NK-92 (cell line): ENCODE data around the gene SIM2.

Source experiments
- DNase-seq: peaks from one replicate; lab custom pipeline; 2025; ENCODE audit not compliant: unreplicated experiment; lab: John Stamatoyannopoulos, UW

The SIM2 gene

DNA sequence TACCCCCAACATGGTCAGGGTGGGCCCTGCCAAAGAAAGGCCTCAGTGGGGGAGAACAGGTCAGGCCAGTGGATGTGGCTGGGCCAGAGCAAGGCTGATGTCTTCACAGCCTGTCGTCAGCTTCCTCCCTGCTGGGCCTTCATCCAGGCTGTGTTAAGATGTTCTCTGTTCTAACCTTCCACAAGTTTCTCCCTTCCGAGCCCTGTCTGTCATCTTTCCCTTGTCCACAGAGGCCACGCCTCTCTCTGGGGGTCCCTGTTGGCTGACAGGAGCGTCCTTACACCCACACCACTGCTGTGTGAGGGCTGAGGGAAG lies 36.2 kb downstream of the SIM2 start:
- no peak for DNase-seq

DNA sequence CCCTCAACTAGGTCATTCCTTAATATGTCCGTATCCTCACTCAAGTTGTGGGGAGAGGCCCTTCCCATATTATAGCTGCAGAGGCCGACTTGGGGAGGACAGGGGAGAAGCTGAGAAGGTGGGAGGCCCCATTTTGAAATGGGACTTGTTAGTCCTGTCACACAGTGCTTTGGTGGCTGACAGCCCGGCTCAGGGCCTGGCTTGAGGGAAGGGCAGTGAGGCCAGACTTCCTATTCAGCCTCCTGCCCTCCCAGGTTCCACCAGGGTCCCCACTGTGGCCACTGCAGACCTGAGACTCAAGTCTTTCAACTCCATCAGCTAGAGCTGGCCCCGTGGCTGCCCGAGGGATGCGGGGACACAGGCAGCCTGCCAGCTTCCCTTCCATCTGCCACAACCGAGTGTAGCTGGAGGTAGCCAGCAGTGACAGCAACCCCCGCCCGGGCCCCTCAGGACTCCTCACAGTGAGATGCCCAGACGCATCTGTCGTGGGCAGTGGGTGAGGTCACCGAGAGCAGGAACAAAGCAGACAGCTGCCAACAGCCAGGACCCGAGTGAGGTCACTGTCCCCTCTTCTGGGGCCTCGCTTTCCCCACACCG lies 36.9 kb downstream of the SIM2 start:
- no peak for DNase-seq

DNA sequence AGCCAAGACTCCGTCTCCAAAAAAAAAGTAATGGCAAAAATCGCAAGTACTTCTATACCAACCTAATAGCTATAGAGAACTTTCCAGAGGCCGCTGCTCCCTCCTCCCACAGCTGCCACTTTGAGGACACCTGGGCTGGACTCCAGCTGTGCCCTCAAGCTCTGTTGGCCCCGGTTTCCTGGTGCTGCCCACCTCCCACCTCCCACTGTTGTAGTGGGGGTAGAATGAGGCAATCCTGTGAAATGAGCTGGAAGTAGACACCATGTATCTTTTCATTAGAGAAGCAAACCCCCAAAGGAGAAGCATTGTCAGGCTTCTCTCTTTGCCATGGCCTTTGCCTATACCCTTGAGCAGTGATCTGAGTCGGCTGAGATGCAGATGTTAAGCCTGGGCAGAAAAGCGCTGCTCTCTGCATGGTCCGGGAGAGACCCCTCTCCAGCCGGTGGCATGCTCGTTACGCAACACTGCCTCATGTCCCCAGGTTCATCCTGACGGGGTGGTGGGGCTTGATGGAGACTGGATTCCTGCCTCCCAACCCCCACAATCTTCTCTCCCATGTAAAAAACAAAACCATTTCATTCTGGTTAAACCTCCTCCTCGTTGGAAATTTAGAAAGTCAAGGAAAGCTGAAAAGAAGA lies 39.7 kb downstream of the SIM2 start:
- DNase-seq, result no peak

DNA sequence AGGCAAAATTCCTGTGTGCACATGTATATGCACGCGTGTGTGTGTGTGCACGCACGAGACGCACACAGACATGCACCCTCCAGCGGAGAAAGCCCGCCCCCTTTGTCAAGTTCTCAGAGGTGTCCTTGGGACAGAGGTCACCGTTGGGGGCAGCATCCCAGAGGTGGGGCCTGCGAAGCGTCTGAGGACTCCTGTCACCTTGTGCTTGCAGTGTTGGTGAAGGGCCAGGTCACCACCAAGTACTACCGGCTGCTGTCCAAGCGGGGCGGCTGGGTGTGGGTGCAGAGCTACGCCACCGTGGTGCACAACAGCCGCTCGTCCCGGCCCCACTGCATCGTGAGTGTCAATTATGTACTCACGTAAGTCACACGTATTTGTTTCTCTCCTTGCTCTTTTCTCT lies 42.6 kb downstream of the SIM2 start:
- no peak for DNase-seq

DNA sequence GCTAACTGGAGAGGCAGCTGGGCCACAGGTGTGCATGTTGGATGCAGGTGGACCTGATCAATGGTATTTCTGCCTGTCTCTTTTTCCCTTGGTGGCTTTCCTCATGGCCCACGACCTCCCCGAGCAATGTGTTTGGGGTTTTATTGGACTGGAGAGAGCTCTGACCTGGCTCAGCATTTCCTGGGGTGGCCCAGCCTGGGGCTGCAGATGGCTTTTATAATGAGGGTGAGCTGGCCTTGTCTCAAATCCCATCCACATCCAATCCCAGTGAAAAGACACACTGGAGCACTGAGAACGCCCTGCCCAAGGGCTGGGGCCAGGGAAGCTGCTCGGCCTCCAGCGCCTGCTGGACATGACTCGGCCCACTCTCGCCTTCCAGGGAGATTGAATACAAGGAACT lies 44.1 kb downstream of the SIM2 start:
- no peak for DNase-seq

DNA sequence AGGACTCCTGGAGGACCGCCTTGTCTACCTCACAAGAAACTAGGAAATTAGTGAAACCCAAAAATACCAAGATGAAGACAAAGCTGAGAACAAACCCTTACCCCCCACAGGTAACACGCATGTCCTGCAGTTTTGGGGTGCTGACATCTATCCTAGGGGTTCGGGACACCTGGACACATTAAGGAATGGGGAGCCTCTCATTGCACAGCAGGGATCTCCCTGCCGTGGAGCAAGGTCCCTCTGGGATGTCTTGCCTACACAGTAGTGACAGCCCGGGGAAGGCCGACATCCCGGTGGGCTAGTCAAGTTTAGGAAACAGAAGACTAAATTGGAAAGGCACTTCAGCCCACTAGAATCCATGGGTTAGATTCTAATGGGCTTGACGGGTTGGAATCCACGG lies 44.5 kb downstream of the SIM2 start:
- DNase-seq, result no peak

DNA sequence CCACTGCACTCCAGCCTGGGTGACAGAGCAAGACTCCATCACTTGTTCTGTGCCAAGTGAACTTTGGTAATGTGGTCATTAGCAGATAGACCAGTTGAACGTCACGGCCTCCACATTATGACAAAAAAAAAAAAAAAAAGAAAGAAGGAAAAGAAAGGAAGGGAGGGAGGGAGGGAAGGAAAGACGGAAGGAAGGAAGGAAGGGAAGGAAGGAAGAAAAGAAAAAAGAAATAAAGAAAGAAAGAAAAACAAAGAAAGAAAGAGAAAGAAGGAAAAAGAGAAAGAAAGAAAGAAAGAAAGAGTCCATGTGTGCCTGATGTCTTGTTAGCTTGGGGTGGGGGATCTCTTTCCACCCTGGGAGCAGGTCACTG lies 45.3 kb downstream of the SIM2 start:
- no peak for DNase-seq

DNA sequence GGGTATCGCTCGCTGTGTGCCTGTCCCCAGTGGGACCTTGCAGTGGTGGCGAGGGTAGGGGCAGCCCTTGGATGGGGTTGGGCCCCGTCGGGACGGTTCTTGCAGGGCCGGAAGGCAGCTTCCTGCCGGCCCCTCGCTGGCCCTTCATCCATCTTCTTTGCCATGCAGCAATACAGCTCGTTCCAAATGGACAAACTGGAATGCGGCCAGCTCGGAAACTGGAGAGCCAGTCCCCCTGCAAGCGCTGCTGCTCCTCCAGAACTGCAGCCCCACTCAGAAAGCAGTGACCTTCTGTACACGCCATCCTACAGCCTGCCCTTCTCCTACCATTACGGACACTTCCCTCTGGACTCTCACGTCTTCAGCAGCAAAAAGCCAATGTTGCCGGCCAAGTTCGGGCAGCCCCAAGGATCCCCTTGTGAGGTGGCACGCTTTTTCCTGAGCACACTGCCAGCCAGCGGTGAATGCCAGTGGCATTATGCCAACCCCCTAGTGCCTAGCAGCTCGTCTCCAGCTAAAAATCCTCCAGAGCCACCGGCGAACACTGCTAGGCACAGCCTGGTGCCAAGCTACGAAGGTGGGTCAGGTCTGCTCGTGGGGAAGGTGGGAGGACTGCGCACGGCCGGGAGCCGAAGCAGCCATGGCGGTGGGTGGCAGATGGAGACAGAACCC lies 45.8 kb downstream of the SIM2 start:
- no peak for DNase-seq

DNA sequence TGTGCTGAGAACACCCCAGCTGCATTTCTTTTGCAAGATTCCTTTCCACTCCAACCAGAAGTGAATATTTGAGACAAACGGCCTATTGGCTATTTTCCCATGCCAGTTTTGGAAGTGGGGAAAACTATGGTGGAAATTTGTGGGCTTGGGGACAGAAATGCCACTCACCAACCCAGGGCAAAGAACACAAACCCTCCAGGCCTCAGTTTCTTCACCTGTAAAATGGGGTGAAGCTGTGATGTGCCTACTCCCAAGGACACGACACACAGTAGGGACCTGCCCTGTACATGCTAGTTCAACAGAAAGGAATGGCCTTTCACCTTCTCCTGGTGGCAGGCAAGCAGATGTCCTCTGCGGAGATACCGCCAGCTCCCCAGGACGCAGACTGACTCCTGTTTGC lies 46.5 kb downstream of the SIM2 start:
- no peak for DNase-seq

DNA sequence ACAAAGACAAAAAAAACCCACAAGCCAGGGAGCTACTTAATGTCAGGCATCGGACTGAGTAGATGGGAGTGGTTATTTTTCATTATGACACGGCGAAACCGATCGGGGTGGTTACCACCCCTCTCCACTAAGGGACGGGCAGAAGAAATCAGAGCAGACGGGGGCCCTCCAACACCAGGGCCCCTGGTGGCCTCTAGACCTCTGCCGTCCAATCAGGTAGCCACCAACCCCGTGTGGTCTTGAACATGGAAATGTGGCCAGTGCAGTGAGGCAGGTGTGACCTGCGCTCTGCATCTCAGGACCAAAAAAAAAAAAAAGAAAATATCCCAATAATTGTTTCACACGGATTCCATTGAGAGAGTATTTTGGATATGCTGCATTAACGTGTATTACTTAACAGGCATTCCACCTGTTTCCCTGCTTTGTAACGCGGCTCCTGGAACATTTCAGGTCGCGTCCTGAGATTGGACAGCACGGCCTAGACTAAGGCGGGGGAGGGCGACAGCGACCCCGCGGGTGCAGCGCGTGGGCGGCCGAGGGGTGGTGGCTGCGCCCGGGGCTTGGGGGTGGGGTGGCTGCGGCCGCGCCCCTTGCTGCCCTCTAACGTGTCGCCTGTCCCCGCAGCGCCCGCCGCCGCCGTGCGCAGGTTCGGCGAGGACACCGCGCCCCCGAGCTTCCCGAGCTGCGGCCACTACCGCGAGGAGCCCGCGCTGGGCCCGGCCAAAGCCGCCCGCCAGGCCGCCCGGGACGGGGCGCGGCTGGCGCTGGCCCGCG lies 48.3 kb downstream of the SIM2 start:
- DNase-seq, result no peak

DNA sequence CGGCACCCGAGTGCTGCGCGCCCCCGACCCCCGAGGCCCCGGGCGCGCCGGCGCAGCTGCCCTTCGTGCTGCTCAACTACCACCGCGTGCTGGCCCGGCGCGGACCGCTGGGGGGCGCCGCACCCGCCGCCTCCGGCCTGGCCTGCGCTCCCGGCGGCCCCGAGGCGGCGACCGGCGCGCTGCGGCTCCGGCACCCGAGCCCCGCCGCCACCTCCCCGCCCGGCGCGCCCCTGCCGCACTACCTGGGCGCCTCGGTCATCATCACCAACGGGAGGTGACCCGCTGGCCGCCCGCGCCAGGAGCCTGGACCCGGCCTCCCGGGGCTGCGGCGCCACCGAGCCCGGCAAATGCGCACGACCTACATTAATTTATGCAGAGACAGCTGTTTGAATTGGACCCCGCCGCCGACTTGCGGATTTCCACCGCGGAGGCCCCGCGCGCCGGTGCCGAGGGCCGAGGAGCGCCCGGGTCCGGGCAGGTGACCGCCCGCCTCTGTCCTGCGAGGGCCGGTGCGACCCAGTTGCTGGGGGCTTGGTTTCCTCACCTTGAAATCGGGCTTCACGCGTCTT lies 49.0 kb downstream of the SIM2 start:
- no peak for DNase-seq

DNA sequence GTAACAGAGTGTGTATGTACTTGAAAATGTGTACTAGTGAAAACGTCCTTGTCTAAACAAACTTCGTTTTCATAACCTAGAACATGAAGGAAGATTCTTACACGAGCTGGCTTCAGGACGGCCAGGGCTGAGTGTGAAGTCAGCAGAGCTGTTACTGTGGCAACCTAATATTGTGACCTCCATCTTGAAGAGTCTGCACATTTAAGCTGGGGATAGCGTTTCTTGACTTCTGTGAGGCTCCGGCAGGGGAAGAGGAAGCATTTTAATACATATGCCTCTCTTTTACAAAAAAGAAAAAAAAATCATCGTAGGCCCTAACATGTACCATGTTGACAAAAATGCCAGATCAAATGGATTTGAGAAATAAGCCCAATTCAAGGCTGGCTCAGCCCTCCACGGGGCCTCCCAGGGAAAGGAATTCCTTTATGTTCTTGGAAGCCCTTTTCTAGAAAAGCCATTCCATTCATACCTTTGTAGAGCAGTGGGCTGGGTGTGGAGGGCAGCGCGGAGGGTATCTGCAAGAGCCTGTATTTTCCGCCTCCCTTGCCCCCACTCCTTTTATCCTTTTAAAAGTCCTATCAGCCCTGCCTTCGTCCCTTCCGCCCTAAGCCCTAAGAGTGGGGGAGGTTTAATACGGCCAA lies 51.1 kb downstream of the SIM2 start:
- DNase-seq, result no peak

DNA sequence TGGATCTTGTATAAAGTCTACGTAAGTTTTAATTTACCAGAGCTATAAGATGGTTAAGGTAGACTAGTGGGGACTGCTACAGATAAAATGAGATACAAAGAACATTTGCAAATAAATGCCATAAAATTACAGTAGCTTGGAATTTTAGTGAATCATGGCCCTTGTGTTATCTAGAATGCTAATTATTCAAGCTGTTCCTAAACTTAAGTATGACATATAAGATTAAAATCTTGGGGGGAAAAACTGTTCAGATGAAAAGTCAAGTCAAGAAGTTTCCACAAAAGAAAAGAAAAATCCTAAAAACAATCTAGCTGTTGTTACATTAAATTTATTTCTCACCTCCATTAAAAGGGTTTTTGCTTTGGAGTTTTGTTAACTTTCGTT lies 51.7 kb downstream of the SIM2 start:
- DNase-seq, result no peak

DNA sequence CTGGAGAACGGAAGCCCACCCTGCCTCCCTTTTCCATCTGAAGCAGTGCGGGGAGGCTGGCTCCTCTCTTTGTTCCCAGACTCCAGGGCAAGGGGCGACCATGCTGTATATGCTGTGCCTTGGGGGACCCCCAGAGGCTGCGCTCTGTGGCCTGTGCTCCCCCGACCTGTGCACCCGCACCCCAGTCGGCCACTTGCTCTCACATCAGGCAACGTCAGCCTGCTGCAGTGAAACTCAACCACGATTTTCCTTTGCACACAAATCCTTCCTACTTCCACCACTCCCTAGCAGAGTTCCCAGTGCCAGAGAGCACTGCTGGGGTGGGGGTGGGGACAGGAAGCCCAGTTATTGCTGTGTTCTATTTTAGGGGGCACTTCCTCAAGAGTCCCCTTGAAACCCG lies 52.5 kb downstream of the SIM2 start:
- DNase-seq, result no peak

DNA sequence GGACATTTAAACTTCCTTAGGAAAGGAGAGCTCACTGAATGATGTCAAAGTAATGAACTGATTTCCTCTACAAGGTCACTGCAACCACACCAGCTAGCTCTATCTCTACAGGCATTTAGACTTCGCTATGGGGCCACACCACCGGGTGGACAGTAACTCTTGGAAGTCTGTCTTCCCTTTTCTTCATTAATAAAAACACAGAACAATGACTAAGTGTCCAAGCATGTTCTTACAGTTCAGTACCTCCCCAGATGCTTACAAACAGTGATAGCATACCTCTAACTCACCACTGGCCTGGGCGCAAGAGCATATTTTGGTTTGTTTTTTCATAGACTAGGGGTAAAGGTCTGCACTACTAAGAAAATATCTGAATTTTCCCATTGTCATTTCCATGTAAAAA lies 54.6 kb downstream of the SIM2 start:
- DNase-seq, result no peak

DNA sequence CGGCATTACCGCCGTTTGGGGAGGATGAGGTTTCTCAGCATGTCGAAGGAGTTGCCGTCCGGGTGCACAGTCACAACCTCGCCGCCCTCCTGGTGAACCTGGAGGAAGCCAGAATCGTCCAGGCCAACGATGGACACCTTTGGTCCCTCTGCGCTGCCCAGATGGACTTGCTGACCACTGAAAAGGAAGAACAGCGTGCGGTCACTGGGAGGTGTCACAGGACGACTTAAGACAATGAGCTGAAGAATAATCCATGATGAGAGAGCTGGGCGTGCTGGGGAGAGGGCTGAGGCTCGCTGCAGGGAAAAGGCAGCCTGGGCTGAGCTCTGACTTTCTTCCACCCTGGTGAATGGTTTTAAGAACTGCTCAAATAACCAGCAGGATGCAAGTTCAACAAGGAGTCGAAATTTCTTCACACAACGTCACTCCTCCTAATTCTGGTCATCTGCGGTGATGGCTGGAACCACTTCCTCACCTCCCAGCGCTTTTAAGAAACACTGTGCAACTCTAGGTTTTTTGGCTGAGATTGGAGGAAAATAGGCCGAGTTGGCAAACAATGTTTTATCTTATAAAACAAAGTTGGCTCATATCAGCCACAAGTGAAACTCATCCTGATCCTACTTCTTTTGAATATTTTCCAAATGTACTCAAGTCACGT lies 55.5 kb downstream of the SIM2 start:
- DNase-seq, result no peak

DNA sequence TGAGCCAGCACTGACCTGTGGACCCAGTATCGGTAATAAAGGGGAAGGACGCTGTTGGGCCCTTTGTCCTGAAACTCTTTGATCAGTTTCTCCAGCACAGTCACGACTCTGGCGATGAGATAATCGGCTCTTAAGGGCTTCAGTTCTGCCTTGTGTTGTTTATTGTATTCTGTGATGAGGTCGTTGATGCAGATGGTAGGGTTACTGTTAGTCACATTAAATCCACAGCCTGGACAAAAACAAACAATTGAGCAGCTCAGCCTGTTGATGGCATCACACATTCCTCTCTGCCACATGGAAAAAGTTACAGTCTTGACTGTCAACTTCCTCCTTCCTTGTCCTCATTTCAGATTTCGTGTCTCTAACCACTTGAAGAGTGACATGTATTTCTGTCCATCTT lies 57.6 kb downstream of the SIM2 start:
- DNase-seq, result no peak

DNA sequence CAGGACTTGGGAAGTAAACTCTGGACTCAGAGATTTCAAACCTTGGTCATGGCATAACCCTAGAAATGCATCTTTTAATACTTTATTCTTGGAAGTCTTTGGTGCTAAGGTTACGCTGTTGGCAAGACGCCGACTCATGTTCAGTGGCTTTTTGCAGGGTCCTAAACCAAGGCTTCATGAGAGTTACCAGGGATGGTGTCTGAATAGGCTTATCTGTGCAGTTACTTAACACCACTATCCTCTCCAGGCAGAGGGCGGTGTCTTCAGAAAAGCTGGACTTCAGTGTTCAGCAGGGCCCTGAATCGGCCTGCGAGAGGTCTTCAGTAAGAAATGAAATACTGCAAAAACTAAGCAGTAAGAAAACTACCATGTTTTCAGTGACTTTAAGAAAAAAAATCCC lies 58.3 kb downstream of the SIM2 start:
- DNase-seq, result no peak

DNA sequence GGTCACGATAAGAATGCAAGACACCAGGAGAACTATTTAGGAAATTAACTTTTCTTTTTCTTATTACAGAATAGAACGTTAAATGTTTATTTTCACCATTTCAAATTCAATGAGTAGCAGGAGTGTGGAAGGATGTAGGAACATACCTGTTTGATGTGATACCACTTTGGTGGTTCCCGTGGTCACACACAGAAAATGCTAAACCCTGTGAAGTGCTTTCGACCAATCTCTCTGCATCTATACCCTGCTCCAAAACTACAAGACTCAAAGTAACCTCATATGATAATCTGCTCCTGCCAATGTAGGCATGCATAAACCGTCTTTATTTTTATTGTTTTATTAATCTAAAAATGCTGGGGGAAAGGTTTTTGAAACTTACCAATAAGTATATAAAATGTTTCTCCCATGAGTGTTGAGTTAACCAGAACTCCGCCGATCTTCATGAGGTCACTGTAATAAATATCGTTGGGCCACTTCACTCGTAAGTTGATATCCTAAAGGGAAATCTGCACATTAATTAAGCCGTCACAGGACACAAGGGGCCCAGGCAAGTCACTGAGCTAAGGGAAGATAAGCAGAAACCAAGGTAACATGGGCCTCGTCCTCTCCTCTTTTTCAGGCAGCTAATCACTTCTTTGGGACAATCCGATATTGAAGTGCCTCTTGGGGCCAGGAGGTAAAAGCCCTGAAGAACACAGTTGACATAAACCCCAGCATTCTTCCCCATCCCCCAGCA lies 60.6 kb downstream of the SIM2 start:
- DNase-seq, result no peak

DNA sequence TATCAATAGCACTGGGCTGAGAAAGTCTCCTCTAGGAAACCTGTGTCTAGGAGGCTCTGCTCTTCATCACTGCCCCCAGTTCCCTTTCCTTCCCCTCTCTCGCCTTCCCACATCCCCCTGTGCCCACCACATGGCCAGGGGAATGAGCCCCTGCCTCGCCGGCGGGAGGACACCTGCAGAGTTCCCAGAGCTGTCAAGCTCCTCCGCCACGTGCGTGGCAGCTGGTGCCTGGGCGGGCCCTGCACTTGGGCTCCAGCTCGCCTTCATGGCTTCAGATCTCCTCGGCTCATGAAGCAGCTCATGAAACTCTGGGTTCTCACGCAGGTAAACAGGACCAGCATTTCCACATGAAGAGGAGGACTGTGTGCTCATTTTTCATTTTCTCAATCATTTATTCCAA lies 62.8 kb downstream of the SIM2 start:
- DNase-seq, result no peak
